MM.1S (cell line): Measurements from ENCODE around the gene CKLF.

Experiments
- DNase-seq: peaks from one replicate; pipeline ENCODE4 v3.0.0-alpha.2; 2015
- H2AFZ ChIP-seq: fragments of 300-600 bp; sonication (generic); 2 replicates; pipeline ENCODE4 v1.6.0; 2016; ENCODE audit warnings: antibody characterized with exemption, low read length
- H3F3A ChIP-seq: fragments of 300-600 bp; sonication (generic); 2 replicates; pipeline ENCODE4 v1.6.1; 2016; ENCODE audit warnings: mild to moderate bottlenecking, antibody characterized with exemption, low read length, moderate library complexity, mixed read lengths; ENCODE audit not compliant: insufficient read depth
- H3K27ac ChIP-seq: fragments of 300-600 bp; sonication (generic); 2 replicates; pipeline ENCODE4 v1.5.1; 2016; ENCODE audit warnings: mild to moderate bottlenecking, low read length
- H3K27me3 ChIP-seq: fragments of 300-600 bp; sonication (generic); replicated peaks from 2 replicates; pipeline ENCODE4 v1.6.0; 2016; ENCODE audit warnings: low read length; ENCODE audit not compliant: insufficient read depth
- H3K36me3 ChIP-seq: fragments of 300-600 bp; sonication (generic); replicated peaks from 2 replicates; pipeline ENCODE4 v1.6.1; 2016; ENCODE audit warnings: mild to moderate bottlenecking, low read length, mixed read lengths; ENCODE audit not compliant: insufficient read depth
- H3K4me1 ChIP-seq: fragments of 300-600 bp; sonication (generic); 2 replicates; pipeline ENCODE4 v1.6.1; 2016; ENCODE audit warnings: low read length, mixed read lengths
- H3K4me2 ChIP-seq: fragments of 300-600 bp; sonication (generic); 2 replicates; pipeline ENCODE4 v1.6.0; 2016; ENCODE audit warnings: low read depth, low read length
- H3K4me3 ChIP-seq: fragments of 300-600 bp; sonication (generic); 2 replicates; pipeline ENCODE4 v1.5.1; 2016; ENCODE audit warnings: low read length, mixed read lengths
- H3K79me2 ChIP-seq: fragments of 300-600 bp; sonication (generic); 2 replicates; pipeline ENCODE4 v1.6.1; 2016; ENCODE audit warnings: mixed run types, low read length, mixed read lengths
- H3K9ac ChIP-seq: fragments of 300-600 bp; sonication (generic); 2 replicates; pipeline ENCODE4 v1.6.1; 2016; ENCODE audit warnings: low read length, mixed read lengths
- H3K9me2 ChIP-seq: fragments of 300-600 bp; sonication (generic); replicated peaks from 2 replicates; pipeline ENCODE4 v1.6.1; 2016; ENCODE audit warnings: mild to moderate bottlenecking, low read length, mixed read lengths; ENCODE audit not compliant: insufficient read depth
- H3K9me3 ChIP-seq: fragments of 300-600 bp; sonication (generic); replicated peaks from 2 replicates; pipeline ENCODE4 v1.6.1; 2016; ENCODE audit warnings: mild to moderate bottlenecking, low read length, mixed read lengths; ENCODE audit not compliant: insufficient read depth
- H4K20me1 ChIP-seq: fragments of 300-600 bp; sonication (generic); 2 replicates; pipeline ENCODE4 v1.6.1; 2016; ENCODE audit warnings: mild to moderate bottlenecking, low read length, moderate library complexity, mixed read lengths; ENCODE audit not compliant: insufficient read depth
- CTCF ChIP-seq: fragments of 300-600 bp; sonication (generic); IDR thresholded peaks from 2 replicates; pipeline ENCODE4 v1.5.1; 2016; ENCODE audit warnings: antibody characterized with exemption, low read length, mixed read lengths
- EZH2 ChIP-seq: fragments of 300-600 bp; sonication (generic); optimal IDR thresholded peaks from 2 replicates; pipeline ENCODE3; 2017; ENCODE audit warnings: low read depth, mild to moderate bottlenecking, antibody characterized with exemption, low read length, mixed read lengths
- EZH2phosphoT487 ChIP-seq: fragments of 300-600 bp; sonication (generic); IDR thresholded peaks from 2 replicates; pipeline ENCODE4 v1.6.1; 2018; ENCODE audit warnings: antibody characterized with exemption, low read length

Gene CKLF

GRCh38 chr16:66603537-66604375 is 51.4 kb downstream of the CKLF start:
- Histone ChIP-seq H3K9me2 (no peaks in the 10 kb centered on the region), H3K4me1 (peaks cover 2% of the 10 kb centered on the region), H3K36me3 (no peaks in the 10 kb centered on the region), H3K4me2 (peak overlapping the region; percentile 51; the same call in 1 of the 2 replicates), H2AFZ (no peak overlapping the region), H3F3A (0 out of 2 replicates have a peak, but pooled peaks cover 4% of the 10 kb centered on the region), H3K27ac (no peak overlapping the region), H3K27me3 (no peaks in the 10 kb centered on the region), H3K9ac (no peak overlapping the region), H3K9me3 (no peaks in the 10 kb centered on the region), H3K4me3 (peak overlapping the region; percentile 37; the same call in 1 of the 2 replicates), H3K79me2 (no peaks in the 10 kb centered on the region), H4K20me1 (no peaks in the 10 kb centered on the region)
- TF ChIP-seq EZH2phosphoT487 (no peak), CTCF (no peak), EZH2 (no peak)
- peak; percentile 68 for DNase-seq

GRCh38 chr16:66604376-66605176 is 52.2 kb downstream of the CKLF start, which contains the start of gene CMTM3:
CMTM3 (plus strand) TSS chr16:66604704; CDS start chr16:66604806, 102 bp downstream.
- H3K79me2 ChIP-seq = no peaks in the 10 kb centered on the region
- 0 out of 2 replicates have a peak, but pooled peaks cover 4% of the 10 kb centered on the region for H3F3A ChIP-seq
- H3K27ac ChIP-seq = no peak within 1 kb of the TSS
- no peaks in the 10 kb centered on the region for H3K9me2 ChIP-seq
- peak; percentile 46 for TF ChIP-seq CTCF
- no peak for TF ChIP-seq EZH2phosphoT487
- TF ChIP-seq EZH2 = no peak
- H3K27me3 ChIP-seq = no peaks in the 10 kb centered on the region
- H3K4me2 ChIP-seq = peak within 1 kb of the TSS; percentile 60; the same call in 1 of the 2 replicates
- H2AFZ ChIP-seq = no peak within 1 kb of the TSS
- H4K20me1 ChIP-seq = no peaks in the 10 kb centered on the region
- no peaks in the 10 kb centered on the region for H3K9me3 ChIP-seq
- H3K4me1 ChIP-seq = peaks cover 6% of the 10 kb centered on the region
- peak within 1 kb of the TSS; percentile 44; the same call in 1 of the 2 replicates for H3K4me3 ChIP-seq
- DNase-seq = peak; percentile 29
- H3K9ac ChIP-seq = no peak within 1 kb of the TSS
- no peaks in the 10 kb centered on the region for H3K36me3 ChIP-seq

GRCh38 chr16:66605177-66605978 is 53.0 kb downstream of the CKLF start:
- Histone ChIP-seq H3K27me3 (no peaks in the 10 kb centered on the region), H3K79me2 (no peaks in the 10 kb centered on the region), H3K9me3 (no peaks in the 10 kb centered on the region), H3K27ac (no peak overlapping the region), H3K4me3 (peak overlapping the region; percentile 44; the same call in 1 of the 2 replicates), H3F3A (0 out of 2 replicates have a peak, but pooled peaks cover 4% of the 10 kb centered on the region), H3K36me3 (no peaks in the 10 kb centered on the region), H3K4me2 (peak overlapping the region; percentile 60; the same call in 1 of the 2 replicates), H3K9me2 (no peaks in the 10 kb centered on the region), H2AFZ (no peak overlapping the region), H4K20me1 (no peaks in the 10 kb centered on the region), H3K9ac (no peak overlapping the region), H3K4me1 (peaks cover 6% of the 10 kb centered on the region)
- TF ChIP-seq EZH2phosphoT487 = no peak
- no peak for TF ChIP-seq EZH2
- no peak for TF ChIP-seq CTCF
- DNase-seq = no peak
